ENCODE results near the gene SLC26A5.
A peak's percentile ranks its signal among the peaks of the same experiment; 100 is the strongest.
"Not testable (repeated sequence)": the region's sequence is repeated elsewhere in the genome, so short reads cannot be mapped to it uniquely, and the experiment has no call there.

The SLC26A5 gene

DNA sequence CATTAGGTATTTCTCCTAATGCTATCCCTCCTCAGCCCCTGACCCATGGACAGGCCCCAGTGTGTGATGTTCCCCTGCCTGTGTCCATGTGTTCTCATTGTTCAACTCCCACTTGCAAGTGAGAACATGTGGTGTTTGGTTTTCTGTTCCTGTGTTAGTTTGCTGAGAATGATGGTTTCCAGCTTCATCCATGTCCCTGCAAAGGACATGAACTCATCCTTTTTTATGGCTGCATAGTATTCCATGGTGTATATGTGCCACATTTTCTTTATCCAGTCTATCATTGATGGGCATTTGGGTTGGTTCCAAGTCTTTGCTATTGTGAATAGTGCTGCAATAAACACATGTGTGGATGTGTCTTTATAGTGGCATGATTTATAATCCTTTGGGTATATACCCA is 46.3 kb downstream of the SLC26A5 start:
- DNase-seq (ENCODE audit: low read depth in 2 of 2) = not testable (repeated sequence)

DNA sequence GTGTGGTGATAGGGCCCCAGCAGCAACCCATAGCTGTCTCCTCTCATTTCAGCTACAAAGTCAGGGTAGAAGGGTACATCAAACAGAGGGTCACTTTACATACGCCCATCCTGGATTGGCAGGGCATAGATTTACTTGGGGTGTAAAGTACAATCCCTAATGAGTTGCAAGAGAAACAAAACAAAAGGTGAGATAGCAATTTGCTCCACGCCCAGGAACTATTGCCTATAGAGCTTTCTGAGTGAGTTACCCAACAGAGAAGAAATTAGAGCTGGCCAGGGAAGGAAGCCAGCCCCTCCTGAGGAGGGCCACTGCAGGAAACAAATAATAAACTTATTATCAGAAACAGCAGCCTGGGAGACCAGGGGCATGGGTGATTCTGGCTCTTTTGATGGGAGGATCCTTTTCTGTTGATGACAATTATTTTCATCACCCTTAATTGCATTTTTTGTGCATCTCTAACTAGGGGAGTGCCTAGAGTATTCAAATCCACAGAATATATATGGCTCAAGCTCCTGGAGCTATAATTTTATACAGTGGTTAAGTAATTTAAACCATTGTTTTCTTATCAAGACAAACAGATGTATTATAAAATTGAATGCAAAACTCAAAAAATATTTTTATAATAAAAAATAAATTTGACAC is 47.4 kb downstream of the SLC26A5 start:
- DNase-seq (ENCODE audit: low read depth in 2 of 2) = no peak

DNA sequence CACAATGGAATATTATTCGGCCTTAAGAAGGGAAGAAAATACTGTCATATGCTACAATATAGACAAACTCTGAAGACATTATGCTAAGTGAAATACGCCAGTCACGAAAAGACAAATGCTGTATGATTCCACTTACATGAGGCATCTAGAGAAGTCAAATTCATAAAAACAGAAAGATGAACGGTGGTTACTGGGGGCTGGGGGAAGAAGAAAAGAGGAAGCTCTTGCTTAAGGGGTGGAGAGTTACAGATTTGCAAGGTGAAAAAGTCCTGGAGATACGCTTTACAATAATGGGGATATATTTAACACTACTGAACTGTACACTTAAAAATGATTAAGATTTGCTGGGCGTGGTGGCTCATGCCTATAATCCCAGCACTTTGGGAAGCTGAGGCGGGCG is 49.5 kb downstream of the SLC26A5 start:
- no peak for DNase-seq (ENCODE audit: low read depth in 2 of 2)

DNA sequence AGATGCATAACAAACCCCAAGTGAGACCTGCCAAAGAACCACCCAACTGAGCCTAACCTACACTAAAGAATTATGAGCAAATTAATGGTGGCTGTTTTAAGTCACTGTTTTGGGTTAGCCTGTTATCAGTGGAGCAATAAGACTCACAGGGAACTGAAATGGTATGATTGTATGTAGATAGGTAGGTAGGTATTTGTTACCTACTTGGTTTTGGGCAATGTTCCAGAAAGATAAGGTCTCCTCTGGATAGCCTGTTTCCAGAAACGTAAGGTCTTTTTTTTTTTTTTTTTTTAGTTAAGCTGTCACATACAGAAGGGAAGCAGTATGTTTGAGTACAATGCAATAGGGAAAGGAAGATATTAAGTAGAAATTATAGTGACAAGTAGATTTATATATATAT is 50.9 kb downstream of the SLC26A5 start:
- DNase-seq (ENCODE audit: low read depth in 2 of 2) = no peak

DNA sequence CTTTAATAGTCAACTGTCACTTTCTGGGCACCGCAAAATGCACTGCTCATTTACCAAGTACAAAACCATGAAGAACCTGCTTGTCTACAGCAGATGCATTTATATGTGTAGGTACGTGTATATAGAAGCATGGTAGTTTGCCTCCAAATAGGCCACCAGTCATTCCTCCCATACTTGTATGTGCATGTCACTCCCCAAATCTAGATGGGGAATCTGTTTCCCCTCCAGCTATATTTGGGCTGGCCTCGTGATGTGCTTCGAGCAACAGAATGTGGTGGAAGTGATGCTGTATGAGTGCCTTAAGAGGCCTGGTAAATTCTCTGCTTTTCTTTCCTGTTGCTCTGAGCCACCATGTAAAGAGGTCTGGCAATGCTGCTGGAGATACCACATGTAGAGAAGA is 51.4 kb downstream of the SLC26A5 start:
- no peak for DNase-seq (ENCODE audit: low read depth in 2 of 2)

DNA sequence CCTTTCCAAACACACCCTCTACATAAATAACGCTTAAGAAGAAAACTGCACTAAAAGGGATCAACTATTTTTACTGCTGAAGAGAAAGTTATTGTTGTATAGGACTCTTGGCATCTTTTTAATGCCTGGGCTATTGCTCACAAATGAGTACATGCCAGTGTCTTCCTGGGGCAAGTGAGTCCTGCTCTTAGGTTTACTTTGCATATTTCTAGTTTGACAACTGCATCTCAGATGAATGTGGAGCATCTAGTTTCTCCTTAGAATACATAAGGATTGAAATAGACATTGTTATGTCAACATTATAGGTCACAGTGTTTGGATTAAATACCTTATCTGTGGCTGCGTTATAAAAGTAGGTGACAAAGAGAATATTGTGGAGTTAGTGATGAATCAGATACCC is 54.0 kb downstream of the SLC26A5 start:
- DNase-seq (ENCODE audit: low read depth in 2 of 2) = no peak

DNA sequence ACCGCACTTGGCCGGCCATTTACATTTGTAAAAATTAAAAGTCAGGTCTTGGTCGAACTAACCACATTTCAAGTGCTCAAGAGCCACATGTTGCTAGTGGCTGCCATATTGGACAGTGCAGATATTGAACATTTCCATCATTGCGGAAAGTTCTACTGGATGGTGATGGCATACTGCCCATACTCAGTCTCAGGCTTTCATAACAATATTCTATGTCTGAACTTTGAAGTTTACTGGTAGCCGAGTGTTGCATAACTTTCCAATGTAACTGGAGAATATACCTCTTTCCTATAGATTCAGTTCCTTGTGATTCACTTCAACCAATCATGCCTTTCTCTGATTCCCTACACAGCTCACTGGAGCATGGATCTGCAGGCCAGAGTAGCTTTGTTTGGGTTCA is 54.9 kb downstream of the SLC26A5 start:
- DNase-seq (ENCODE audit: low read depth in 2 of 2) = no peak

DNA sequence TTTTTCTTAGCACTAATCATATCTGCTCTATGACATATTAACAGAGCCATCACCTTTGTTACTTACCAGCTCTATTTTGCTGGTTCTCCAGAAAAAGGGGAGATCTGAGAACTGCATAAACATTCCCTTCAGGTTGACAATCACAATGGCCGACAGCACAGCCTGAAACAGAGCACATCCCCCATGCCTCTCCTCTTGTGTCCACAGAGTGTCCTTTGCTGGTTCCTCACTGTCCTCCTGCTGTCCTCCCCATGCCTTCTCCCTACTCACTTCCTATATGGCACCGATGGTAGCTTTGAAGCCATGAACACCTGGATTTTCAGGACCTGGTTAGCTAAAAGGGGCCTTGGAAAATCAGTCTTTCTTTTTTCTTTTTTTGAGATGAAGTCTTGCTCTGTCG is 56.7 kb downstream of the SLC26A5 start:
- no peak for DNase-seq (ENCODE audit: low read depth in 2 of 2)

DNA sequence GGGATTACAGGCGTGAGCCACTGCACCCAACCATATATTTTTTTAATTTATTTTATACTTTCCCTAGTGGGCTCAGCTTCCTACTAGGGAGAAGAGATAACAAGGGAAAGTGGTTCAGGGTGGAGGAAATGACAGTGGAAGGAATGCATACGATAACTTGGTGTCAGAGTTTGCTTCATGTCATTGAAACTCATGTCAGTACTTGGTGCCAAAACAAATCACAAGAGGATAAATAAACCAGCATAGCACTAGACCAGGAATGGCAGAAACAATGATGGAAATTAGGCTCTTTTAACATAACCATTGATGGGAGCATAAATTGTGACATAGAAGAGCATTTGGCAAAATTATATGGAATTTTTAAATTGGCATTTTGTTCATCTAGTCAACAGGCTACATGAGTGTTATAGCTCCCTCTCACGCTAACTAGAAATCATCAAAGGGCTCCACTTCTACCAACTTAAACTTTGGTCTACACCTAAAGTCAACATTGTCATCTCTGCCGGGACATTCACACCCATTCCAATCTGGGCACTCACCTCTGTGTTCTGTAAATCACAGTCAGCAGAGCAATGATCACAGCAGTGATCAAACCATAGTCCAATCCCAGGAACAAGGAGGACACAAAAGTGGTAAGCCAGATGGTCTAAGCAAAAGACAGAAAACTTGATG is 57.4 kb downstream of the SLC26A5 start:
- no peak for DNase-seq (ENCODE audit: low read depth in 2 of 2)

DNA sequence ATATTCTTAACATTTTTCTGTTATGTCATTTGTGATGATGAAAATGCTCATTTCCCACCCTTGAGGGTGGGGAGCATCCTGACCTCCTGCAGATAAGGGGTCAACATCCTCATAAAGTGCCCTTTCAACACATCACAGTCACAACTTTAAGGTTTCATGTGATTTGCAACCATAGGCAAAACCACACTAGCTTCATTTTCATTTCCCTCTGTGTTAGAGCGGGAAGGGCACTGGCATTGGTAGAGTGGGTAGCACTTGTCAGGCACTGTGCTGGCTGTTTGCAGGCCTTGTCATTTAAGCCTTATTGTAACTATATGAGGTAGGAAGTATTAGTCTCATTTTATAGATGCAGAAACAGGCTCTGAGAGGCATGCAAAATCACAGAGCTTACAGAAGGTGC is 58.8 kb downstream of the SLC26A5 start:
- DNase-seq (ENCODE audit: low read depth in 2 of 2) = no peak

DNA sequence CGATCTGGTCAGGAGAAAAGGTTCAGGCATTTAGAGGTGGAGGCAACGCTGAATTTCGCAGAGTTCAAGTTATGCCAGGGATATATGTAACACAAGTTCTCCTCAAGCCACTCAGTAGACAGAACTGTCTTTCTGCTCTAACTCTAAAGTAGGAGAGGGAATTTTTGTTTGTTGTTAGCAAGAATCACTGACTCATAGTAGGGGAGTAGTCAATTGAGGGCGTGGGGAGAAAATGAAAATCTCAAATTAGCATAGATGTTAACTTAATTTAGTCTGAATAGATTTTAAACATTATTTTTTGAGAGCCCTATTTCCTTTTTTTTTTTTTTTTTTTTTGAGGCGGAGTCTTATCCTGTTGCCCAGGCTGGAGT is 64.0 kb downstream of the SLC26A5 start:
- DNase-seq (ENCODE audit: low read depth in 2 of 2) = no peak

DNA sequence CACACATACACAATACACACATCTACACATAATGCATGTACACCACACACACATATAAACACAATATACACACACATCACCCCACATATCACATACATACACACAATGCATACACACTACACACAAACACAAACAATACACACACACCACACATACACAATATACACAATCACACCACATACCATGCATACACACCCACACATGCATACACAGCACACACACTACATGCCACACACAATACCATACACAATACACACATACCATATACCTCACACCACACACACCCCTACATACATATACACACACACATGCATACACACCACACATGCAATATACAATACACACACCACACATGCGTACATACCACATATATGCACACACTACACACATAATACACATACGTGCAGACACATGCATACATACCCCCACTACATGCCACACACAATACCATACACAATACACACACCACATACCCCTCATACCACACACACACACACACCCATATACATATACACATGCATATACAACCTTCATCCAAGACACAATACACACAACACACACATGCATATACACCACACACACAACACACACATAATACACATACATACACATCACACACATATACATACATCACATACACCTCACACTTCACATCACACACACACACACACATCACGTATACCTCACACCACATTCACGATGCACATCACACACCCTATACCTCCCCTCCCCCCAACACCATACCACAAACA is 64.6 kb downstream of the SLC26A5 start:
- DNase-seq (ENCODE audit: low read depth in 2 of 2) = no peak

DNA sequence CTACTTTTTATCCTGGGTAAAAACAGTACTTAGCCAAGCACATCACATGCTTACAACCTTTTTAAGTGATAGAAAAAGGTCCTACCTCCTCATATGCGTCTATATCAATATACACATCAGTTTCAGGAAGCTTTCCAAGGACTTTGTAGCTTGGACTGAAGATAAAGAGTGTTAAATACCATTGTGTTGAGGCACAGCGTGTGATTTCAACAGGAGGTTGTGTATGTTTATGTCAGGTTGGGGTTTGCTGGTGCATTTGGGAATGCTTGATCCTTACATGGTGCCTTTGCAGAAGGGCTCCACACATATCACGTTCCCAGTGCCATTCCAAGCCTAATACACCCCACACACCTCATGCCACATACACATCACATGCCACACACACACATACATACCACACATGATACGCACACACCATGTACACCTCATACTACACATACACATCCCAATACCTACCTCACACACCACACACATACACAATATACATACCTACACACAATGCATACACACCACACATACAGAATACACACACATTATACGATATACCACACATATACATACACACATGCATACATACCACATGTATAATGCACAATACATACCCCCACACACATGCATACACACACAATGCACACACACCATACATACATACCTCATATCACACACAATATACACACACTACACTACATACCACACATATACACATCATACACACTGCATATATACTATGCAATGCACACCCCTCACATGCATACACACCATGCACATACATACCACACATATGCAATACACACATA is 65.4 kb downstream of the SLC26A5 start:
- no peak for DNase-seq (ENCODE audit: low read depth in 2 of 2)

DNA sequence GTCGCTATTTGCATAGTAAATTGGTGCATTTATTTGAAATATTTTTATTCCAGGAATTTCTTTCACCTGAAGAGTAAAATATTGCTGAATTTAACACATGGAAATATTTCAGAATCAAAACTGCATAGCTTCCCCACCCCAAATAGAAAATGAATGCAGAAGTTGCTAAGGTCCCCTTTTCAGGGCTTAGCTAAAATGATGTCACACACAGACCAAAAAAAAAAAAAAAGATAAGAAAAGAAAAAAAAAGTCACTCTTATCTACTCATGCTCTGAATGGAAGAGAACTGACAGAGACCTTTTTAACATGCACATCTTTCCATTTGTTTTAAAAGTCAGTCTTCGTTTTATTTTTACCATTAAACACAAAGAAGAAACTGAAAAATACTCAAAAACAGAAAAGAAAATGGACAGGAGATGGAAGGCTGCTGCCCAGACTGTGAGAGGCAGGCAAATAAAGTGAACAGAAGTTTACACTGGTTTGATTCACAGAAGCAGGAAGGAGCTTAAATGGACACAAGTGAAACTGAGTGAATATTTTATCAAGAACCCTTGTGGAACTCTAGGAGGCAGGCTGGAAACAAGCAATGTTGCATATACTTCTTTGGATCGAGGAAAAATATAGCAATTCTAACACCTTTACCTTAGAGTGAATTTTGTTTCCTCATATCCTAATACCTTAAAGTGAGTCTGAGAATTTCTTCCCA is 66.6 kb downstream of the SLC26A5 start:
- DNase-seq (ENCODE audit: low read depth in 2 of 2) = no peak

DNA sequence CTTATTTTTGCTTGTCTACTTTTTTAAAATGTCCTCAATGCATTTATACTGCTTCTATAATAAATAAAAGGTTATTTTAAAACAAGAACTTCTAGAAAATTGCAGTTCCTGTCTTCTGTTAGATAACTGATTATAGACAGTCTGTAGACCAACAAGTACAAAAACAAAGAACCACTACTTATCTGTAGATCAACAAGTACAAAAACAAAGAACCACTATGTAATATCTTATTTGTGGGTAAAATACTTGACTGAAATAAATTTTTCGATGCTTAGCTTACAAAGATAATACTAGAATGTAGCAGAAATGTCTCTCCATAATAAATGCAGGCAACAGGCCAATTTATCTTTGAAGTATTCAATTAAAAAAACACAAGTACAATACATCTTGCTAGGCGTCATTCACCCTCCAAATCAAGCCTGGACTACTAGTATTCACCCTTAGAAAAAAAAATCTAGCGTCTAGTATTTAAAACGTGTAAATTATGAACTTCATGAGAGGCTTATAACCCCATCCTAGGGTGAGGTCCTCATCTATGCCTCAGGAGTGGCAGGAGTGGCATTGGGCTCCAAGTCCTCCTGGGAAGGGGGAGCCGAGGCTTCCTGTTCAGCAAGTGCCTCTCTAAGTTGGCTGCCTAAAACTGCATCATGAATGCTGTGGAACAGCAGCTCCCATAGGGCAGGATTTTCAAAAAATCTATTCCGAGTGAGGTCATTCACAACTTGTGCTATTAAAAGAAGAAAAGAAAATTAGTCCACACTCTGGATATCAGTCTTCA is 72.0 kb downstream of the SLC26A5 start:
- no peak for DNase-seq (ENCODE audit: low read depth in 2 of 2)

DNA sequence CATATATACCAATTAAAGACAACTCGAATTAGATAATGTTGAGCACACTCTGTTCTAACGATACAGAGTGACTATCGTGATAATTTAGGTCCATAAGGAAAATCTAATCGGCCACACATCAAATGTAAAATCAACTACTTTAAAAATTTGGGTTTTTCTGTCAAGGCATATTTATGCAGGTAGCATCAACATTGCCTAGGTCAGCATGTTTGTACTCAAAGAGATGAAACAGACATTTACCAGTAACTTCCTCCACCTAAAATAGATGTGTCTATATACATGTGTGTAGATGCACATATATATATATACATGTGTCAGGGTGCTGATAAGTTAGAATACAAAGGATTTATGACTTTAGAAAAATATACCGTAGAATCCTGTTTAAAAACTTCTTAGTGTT is 76.6 kb downstream of the SLC26A5 start:
- DNase-seq (ENCODE audit: low read depth in 2 of 2) = no peak

DNA sequence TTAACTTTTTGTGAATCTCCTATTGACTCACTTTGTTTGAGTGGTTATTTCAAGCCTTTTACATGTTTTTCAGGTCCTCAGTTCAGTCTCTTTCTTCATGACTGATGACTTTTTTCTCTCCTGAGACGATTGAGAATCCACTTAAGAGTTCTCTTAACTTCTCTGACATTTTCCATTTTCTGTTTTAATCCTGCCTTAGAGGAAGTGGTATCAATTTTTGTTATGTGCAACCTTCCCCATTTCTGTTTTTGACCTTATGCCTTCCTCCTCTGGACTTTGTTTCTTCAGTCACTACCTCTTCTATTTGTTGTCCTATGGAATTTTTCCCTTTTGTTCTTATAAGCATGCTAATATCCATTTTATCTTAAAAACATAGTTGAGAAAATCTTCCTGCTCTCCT is 96.2 kb downstream of the SLC26A5 start:
- DNase-seq (ENCODE audit: low read depth in 2 of 2) = no peak

DNA sequence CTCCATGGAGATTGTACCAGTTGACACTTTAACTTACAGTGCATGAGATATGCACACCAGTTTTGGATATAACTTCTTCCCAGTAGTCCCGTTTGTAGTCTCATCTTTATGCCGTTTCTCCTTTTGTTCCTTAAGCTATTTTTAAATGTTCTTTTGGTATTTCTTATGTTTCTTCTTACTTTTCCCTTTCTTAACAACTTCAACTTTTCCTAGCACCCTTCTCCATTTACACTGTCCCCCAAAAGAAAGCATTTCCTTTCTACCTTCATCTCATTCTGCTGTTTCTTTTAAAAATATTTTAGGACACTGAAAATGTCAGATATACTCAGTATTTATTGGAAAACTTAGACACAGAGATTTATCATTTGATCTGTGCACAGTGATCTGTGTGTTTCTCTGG is 97.0 kb downstream of the SLC26A5 start:
- DNase-seq (ENCODE audit: low read depth in 2 of 2) = no peak

DNA sequence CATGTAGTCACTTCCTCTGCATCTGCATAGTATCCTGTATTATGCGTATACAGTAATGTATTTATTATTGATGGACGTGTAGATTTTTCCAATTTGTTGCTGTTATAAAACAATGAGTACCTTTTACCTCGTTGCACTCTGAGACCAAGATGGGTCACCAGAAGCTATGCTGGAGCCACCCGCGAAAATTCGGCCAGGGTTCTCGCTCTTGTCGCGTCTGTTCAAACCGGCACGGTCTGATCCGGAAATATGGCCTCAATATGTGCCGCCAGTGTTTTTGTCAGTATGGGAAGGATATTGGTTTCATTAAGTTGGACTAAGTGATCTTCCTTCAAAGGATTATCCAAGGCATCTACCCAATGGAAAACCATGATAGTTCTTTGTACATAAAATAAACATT is 97.6 kb downstream of the SLC26A5 start:
- DNase-seq (ENCODE audit: low read depth in 2 of 2) = no peak

DNA sequence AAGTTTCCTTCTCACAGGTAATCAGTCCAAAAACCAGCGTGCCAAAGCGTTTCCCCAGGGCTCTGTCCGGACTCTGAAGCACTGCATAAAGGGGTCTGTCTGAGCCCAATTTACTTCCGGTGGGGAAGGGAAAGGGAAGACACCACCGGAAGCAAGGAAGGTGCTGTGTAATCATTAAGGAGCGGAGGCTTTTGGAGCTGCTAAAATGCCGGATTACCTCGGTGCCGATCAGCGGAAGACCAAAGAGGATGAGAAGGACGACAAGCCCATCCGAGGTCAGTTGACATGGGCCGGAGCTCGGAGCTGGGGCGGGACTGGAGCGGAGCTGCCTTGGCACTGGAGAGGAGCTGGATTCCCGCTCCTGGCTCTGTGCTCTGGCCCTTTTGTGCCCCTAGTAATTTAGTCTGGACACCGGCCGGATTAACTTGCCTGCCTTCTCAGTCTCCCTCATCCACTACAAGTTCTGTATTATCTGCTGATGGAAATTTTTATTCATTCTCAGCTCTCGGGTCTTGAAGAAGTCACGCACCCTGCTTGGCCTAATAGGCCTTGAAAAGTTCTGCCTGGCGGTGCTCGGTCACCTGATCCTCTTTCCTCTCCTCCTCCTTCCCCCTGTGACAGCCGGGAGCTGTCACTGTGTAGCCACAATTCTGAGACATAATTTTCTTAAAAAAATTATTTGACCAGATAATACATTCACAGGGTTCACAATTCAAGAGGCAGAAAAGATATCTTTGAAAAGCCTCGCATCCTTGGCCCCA is 98.3 kb downstream of the SLC26A5 start, which contains the start of gene PSMC2:
Gene PSMC2, plus strand, starts transcription at position 137 of the 761 bp plus-strand sequence. Its CDS starts 69 bp downstream, at position 206.
- DNase-seq (ENCODE audit: low read depth in 2 of 2) = peak; percentile 57 to 69
